Psoas muscle (tissue), 8 donors: Measurements from ENCODE around the gene PVR. TPM values are rescaled to one million over a fixed set of nuclear protein-coding genes. Genes with fewer than 3 reads are reported as not detected.

Source experiments
- ATAC-seq, 4 donors: fragments of 200-7000 bp; cut with Tn5 transposase; one replicate each; pipeline ENCODE4 v1.9.1; 2020; ENCODE audit warnings: moderate library complexity in 3 of 4, mild to moderate bottlenecking in 2 of 4
- DNase-seq, 2 donors: peaks; one replicate each; pipeline ENCODE4 v3.0.0-alpha.2; 2020
- H3K27ac ChIP-seq: fragments of 200-600 bp; one replicate; pipeline ENCODE4 v1.8.0; 2022
- H3K27me3 ChIP-seq, 3 donors: fragments of 200-600 bp in 1 of 3; one replicate each; pipeline versions ENCODE4 v1.6.1 to v1.8.0; 2013 to 2022; ENCODE audit warnings: low read length in 2 of 3, mild to moderate bottlenecking in 2 of 3, moderate library complexity in 1 of 3; ENCODE audit not compliant: insufficient read depth in 3 of 3
- H3K36me3 ChIP-seq, 2 donors: fragments of 200-600 bp in 1 of 2; one replicate each; pipeline versions ENCODE4 v1.6.1 to v1.8.0; 2013 to 2022; ENCODE audit warnings: low read depth in 1 of 2, mild to moderate bottlenecking in 1 of 2, moderate library complexity in 1 of 2; ENCODE audit not compliant: insufficient read depth in 1 of 2
- H3K4me1 ChIP-seq: fragments of 200-600 bp; one replicate; pipeline ENCODE4 v1.8.0; 2022
- H3K4me3 ChIP-seq: fragments of 200-600 bp; one replicate; pipeline ENCODE4 v1.8.0; 2022; ENCODE audit warnings: mild to moderate bottlenecking
- H3K9me3 ChIP-seq: fragments of 200-600 bp; one replicate; pipeline ENCODE4 v1.8.0; 2022
- CTCF ChIP-seq: fragments of 200-600 bp; IDR thresholded peaks from one replicate; pipeline ENCODE4 v1.8.0; 2022; ENCODE audit warnings: antibody characterized with exemption
- WGBS, 3 donors: extraction: QIAGEN DNeasy Blood & Tissue Kit; methylation state at CpG; one replicate each; pipeline versions ENCODE4 v1.1.6 to v1.1.7; 2013; 5-methylcytosine and 5-hydroxymethylcytosine counted together
- intact Hi-C, 2 donors: fragments of 100-400 bp; cut with DNase I; formaldehyde crosslinking; loops; one replicate each; pipeline versions ENCODE4 v1.11.0 to v1.14.2; 2022
- polyA plus RNA-seq, 3 donors: library from polyadenylated mRNA; stranded (reverse); fragments of 200-250 nt; gene quantifications; one replicate each; pipeline ENCODE4 v1.2.3, GENCODE V29; 2013
- total RNA-seq, 4 donors: library from RNA; stranded (reverse); fragmentation: NEBNext Ultra II Directional in 2 of 4; extraction: Animal tissue kit (Norgen Biotek cat#: 25700) in 2 of 4; gene quantifications; one replicate each; pipeline versions ENCODE4 v1.2.1 to v1.2.4, GENCODE V29; 2021 to 2023
- donor health status: healthy with polysubstance abuse.
- donor health status: DM: no; HTN: no; CAD: no; lungs with moderate emphysema.
- donor health status: Bipolar disorder and iron deficiency.
- donor health status: healthy.
- donor health status: DM: yes; HTN: yes; CAD: no.
- donor health status: DM: no; HTN: no; CAD: no.
- donor health status: DM: no; HTN: no; CAD: no.
- donor health status: DM: yes; HTN: yes; CAD: no.

PVR gene
- total and polyA plus RNA-seq, 7 donors, result 21.0 to 117 (median 44.4) TPM

- WGBS, 3 donors, result 51 to 64% (median 63%) methylated on average over 22 of the region's 22 CpGs
- Histone ChIP-seq H3K4me3 (no peak overlapping the region), H3K27me3 (no peaks in the 10 kb centered on the region), H3K9me3 (no peaks in the 10 kb centered on the region), H3K36me3 (no peaks in the 10 kb centered on the region), H3K4me1 (no peaks in the 10 kb centered on the region), H3K27ac (no peak overlapping the region)
- ATAC-seq (peak in 1 of 4 donors; percentile 42), DNase-seq (no peak)
- no peak for TF ChIP-seq CTCF
- intact Hi-C loops, result no loop called here
These were observed 53.4 kb downstream of the PVR start for GRCh38 chr19:44696939-44697669.

GRCh38 chr19:44697670-44698034 lies 53.9 kb downstream of the PVR start:
- no peak for DNase-seq
- no peak overlapping the region for H3K4me3 ChIP-seq
- H3K27ac ChIP-seq, result no peak overlapping the region
- 67 to 81% (median 72%) methylated on average over 4 of the region's 4 CpGs for WGBS, 3 donors
- ATAC-seq, result no peak
- H3K4me1 ChIP-seq, result no peaks in the 10 kb centered on the region
- H3K36me3 ChIP-seq, result no peaks in the 10 kb centered on the region
- no peaks in the 10 kb centered on the region for H3K9me3 ChIP-seq
- intact Hi-C loops, result no loop called here
- no peaks in the 10 kb centered on the region for H3K27me3 ChIP-seq
- no peak for TF ChIP-seq CTCF

- DNase-seq (no peak), ATAC-seq (no peak)
- no peak for TF ChIP-seq CTCF
- Histone ChIP-seq H3K36me3 (no peaks in the 10 kb centered on the region), H3K9me3 (no peaks in the 10 kb centered on the region), H3K4me3 (no peak within 1 kb of the TSS), H3K4me1 (no peaks in the 10 kb centered on the region), H3K27ac (no peak within 1 kb of the TSS), H3K27me3 (no peaks in the 10 kb centered on the region)
- 89 to 94% (median 90%) methylated on average over 12 to 13 of the region's 13 CpGs for WGBS, 3 donors
- intact Hi-C loops, result no loop called here
These were observed 54.9 kb downstream of the PVR start, which contains the start of gene CEACAM16 for GRCh38 chr19:44698492-44699201. Gene CEACAM16 (plus strand): TSS chr19:44699151. CDS start chr19:44701457, 2,306 bp downstream.

- Histone ChIP-seq H3K4me3 (no peak overlapping the region), H3K27ac (no peak overlapping the region), H3K4me1 (no peaks in the 10 kb centered on the region), H3K27me3 (no peaks in the 10 kb centered on the region), H3K36me3 (no peaks in the 10 kb centered on the region), H3K9me3 (no peaks in the 10 kb centered on the region)
- intact Hi-C loops, result no loop called here
- TF ChIP-seq CTCF, result no peak
- 89 to 93% (median 91%) methylated on average over 5 of the region's 5 CpGs for WGBS, 3 donors
- DNase-seq (no peak), ATAC-seq (no peak)
These were observed 56.8 kb downstream of the PVR start for GRCh38 chr19:44700547-44700946.
